ENCODE data around the gene DYSF.
"Not testable (repeated sequence)": the region's sequence is repeated elsewhere in the genome, so short reads cannot be mapped to it uniquely, and the experiment has no call there.

DYSF gene

DNA sequence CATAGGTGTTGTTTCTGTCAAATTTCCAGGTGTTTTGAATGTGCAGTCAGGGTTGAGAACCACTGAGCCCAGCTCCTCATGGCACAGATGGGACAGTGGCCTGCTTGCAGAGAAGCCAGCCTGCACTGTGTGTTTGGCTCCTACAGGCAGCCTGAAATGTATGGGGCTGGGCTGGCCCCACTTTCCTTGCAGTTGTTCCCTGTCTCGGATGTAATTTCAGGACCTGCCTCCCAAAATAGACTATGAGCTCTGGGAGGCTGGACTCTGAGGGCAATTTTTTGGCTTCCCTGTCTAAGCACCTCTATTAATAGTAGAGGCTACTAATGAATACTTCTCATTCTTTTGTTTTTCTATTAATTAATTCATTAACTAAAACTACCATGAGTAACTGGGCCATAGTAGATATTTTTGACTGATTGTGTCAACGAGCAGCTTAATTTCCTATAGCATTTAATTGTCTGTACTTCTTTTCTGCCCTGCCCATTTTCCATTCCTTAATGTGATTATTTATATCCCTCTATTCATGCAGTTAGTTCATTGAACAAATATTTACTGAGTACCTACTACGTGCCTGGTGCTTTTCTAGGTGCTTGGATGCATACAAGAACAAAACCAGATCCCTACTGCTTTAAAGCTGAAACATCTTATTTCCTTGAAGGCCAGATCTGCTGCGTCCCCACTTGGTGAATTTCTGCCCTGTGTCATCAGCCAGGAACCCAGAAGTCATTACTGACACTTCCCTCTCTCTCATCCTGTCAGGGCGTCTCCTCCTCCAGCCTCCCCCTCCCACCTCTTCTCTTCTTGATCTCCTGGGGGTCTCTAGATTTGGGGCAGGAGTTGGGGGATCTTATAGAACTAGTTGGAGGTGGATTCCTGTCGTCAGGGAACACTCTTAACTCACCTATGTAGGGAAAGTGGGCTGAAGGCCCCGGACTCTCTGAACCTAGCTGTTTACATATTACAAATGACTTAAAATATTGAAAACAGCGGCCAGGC lies 16.3 kb downstream of the DYSF start:
- in situ Hi-C loops (cut with MboI; ENCODE audit: low sequenced_read_pairs), result no loop called here

DNA sequence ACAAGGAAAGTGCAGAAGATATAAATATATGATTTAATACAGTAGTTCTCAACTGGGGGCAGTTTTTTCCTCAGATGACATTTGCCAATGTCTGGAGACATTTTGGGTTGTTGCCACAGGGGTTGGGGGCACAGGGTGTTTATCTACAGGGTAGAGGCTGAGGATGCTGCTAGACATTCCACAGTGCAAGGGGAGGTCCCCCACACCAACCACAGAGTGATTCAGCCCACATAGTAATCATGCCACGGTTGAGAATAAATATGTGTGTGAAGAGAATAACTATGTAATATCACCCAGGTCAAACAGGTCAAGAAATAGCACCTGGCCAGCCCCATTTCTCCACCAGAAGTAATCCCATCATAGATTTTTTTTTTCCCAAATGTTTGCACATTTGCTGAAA lies 17.9 kb downstream of the DYSF start:
- in situ Hi-C loops (cut with MboI; ENCODE audit: low sequenced_read_pairs), result no loop called here

DNA sequence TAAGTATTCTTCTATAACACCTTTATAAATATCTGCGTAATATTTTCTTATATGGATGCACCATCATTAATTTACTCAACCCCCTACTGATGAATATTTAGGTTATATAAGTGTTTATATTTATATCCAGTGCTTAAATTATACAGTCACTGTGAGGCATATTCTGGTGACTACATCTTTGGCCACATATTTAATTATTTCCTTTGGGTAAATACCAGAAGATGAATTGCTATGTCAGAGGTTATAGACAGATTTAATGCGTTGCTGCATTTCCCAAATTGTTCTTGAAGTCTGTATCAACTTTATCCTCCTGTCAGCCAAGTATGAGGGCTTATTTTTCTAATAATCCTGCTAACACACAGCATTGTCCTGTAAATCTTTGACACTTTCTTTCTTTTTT lies 18.7 kb downstream of the DYSF start:
- in situ Hi-C loops (cut with MboI; ENCODE audit: low sequenced_read_pairs), result no loop called here

- in situ Hi-C loops (cut with MboI; ENCODE audit: low sequenced_read_pairs), result no loop called here
Measured at GRCh38 chr2:71473346-71474031, 20.1 kb downstream of the DYSF start.

GRCh38 chr2:71474116-71474743 lies 20.9 kb downstream of the DYSF start:
- in situ Hi-C loops (cut with MboI; ENCODE audit: low sequenced_read_pairs), result no loop called here

GRCh38 chr2:71474744-71475397 lies 21.5 kb downstream of the DYSF start:
- in situ Hi-C loops (cut with MboI; ENCODE audit: low sequenced_read_pairs), result no loop called here

DNA sequence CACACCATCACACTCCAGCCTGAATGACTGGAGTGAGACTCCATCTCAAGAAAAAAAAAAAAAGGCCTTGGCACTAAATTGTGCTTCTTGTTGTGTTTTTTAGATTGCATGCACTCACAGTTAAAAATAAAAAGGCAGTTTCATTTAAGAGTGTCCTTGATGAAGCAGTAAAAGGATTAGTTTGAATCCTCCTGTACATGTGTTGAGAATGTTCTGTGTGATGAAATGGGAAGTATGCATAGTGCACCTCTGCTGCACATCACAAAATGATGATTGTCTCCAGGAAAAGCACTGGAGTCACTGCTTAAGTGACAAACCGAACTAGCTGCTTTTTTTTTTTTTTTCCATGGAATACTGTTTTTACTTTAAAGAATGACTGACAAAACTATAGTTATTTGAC lies 23.1 kb downstream of the DYSF start:
- in situ Hi-C loops (cut with MboI; ENCODE audit: low sequenced_read_pairs), result no loop called here

GRCh38 chr2:71477231-71477691 lies 23.9 kb downstream of the DYSF start:
- in situ Hi-C loops (cut with MboI; ENCODE audit: low sequenced_read_pairs), result no loop called here

DNA sequence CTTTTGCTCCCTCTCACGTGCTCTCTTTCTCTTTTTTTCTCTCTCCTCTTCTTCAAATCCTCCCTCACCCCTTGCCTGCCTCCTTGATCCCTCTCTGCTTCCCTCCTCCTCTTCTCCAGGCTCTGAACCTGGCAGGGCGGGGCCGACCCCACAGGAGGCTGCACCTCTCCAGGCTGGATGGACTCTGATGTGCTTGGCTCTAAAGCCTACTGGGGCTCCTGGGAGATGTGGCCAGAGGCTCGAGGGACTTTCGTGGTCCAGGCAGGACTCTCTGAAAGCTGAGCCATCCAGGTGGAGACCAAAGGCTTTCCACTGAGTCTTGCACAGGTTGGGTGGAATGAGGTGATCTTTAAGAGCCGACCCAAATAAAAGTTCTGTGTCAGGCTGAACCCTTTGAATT lies 25.4 kb downstream of the DYSF start:
- in situ Hi-C loops (cut with MboI; ENCODE audit: low sequenced_read_pairs), result no loop called here

DNA sequence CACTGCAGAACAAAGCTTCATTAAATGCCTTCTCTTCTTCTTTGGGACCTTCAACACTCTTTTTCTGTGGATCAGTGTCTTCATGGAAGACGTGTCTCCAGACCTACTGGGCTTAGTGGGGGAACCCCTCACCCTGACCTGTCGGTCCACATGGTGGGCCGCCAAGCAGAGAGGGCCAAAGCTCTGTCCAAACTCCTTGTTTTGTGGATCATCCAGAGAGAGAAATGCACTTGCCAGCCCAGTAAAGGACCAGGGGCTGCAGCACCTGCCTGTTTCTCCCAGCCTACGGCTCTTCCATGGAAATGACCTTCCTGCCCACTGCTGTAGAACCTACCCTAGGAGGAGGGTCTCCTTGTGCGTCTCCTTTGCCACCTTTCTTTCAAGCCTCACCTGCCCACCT lies 25.9 kb downstream of the DYSF start:
- in situ Hi-C loops (cut with MboI; ENCODE audit: low sequenced_read_pairs), result no loop called here

DNA sequence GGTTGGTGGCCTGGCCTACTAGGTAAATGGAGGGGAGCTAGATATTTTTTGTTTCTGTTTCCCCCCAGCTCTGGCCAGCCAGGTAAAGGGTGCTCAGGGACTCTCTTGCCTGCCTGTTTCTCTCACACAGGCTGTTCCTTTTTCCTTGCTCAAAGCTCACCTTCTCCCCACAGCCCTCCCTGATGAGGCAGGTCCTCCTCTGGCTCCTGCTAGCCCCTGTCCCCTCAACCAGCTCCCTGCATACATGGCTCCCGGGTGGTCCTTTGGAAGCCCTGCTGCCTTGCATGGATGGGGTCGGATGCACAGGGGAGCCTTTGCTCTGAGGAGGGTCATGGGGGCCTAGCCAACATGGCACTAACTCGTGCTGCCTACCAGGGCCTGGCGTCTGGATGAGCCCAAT lies 27.8 kb downstream of the DYSF start:
- in situ Hi-C loops (cut with MboI; ENCODE audit: low sequenced_read_pairs), result no loop called here

DNA sequence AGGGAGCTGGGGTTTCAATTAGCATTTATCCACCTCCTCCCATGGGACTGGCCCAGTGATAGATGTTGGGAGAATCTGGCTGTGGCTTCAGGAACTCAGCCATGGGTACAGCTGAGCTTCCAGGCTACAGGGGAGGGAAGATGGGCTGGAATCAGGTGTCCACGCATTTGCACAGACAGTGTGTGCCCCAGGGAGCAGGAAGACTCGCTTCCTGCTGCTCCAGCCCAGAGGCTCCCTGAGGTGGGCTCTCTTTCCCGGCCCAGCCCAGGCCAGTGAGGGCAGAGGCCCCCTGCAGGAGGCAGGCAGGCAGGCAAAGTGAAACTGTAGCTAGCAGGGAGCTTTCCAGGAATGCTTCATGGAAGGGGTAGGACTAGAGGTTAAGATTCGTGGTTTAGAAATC lies 28.7 kb downstream of the DYSF start:
- in situ Hi-C loops (cut with MboI; ENCODE audit: low sequenced_read_pairs), result no loop called here

GRCh38 chr2:71483246-71483645 lies 29.9 kb downstream of the DYSF start:
- in situ Hi-C loops (cut with MboI; ENCODE audit: low sequenced_read_pairs), result no loop called here

DNA sequence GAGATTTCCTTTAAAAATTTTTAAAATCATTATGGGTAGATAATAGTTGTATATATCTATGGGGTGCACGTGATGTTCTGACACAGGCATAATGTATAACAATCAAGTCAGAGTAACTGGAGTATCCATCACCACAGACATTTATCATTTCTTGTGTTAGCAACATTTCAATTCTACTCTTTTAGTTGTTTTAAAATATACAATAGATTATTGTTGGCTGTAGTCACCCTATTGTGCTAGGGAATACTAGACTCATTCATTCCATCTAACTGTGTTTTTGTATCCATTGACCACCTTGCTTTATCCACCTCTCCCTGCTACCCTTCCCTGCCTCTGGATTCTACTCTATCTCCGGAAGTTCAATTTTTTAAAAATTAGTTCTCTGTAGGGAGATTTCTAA lies 31.0 kb downstream of the DYSF start:
- in situ Hi-C loops (cut with MboI; ENCODE audit: low sequenced_read_pairs), result no loop called here

DNA sequence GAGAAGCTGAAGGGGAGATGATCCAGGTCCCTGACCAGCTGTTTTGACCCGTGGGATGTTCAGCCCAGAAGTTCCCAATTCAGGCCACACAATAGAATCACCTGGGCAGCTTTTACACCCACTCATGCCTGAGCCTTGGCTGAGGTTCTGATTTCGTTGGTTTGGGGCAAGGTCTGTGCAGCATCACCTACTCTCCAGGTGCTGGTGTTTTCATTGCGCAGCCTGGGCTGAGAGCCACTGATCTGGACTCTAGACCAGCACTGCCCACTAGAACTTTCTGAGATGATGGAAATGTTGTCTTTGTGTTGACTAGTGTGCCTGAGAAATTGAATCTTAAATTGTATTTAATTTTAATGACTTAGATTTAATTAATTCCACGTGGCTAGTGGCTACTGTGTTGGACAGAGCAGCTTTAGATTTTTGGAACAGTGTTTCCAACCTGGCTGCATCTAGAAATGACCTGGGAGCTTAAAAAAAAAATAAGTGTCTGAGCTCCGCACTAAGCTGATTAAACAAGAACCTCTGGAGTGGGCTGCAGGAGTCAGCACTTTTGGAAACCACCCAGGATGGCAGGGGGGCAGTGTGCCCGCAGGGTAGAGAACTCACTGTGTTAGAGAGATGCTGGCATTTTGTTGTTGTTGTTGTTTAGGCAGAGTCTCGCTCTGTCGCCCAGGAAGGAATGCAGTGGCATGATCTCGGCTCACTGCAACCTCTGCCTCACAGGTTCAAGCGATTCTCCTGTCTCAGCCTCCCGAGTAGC lies 33.7 kb downstream of the DYSF start:
- in situ Hi-C loops (cut with MboI; ENCODE audit: low sequenced_read_pairs), result no loop called here

GRCh38 chr2:71491551-71491950 lies 38.2 kb downstream of the DYSF start:
- in situ Hi-C loops (cut with MboI; ENCODE audit: low sequenced_read_pairs), result not testable (repeated sequence)

GRCh38 chr2:71492112-71492511 lies 38.8 kb downstream of the DYSF start:
- in situ Hi-C loops (cut with MboI; ENCODE audit: low sequenced_read_pairs), result no loop called here

DNA sequence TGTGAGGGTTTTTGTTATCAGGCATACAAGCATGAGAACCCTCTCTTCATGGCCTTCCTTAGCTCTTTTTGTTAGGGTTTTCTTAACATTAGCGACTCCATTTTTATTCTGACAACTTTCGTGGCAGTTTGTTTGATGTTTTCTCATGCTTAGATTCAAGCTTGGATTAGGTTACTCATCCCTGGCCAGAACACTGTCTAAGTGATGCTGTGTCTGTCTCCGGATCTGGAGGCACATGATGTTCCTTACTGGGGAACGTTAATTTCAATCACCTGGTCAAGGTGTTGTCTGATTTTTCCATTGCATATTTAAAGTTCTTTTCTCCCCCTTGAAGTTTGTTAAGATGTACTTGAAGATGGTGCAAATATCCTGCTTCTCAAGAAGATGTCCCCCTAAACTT lies 40.7 kb downstream of the DYSF start:
- in situ Hi-C loops (cut with MboI; ENCODE audit: low sequenced_read_pairs), result no loop called here

DNA sequence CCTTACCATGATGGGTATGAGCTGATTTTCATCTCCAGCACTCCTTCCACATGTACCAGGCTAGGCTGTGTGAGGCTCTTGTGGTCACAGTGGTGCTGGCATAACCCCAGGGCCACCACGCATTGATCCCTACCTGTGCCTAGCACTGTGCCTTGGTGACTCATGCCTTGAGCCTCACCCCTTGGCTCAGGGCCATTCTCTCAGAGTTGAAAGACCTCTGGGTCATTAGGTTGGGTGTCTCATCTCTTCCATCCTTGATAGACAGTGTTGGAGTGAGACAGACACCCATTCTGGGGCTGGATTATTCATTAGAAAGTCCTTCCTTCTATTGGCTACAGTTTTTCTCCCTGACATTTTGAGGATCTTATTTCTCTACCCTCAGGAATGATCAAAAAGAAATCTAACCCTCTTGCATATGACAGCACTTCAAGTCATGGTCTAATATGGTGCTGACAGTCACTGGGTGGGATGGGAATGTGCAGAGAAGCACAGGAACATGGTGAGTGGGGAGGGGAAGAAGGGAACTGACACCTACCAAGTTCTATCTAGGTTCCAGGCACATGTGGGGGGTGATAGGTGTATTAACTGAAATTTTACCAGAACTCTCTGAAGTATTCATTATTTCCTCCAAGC lies 41.3 kb downstream of the DYSF start:
- in situ Hi-C loops (cut with MboI; ENCODE audit: low sequenced_read_pairs), result no loop called here

Measured in HL-60/S4 treated with retinoic acid at 250 ng/mL for 4 days and 3 days (cell line).